Glomerular endothelial cell (primary cell): ENCODE results near the gene PEPD. TPM values are rescaled to one million over a fixed set of nuclear protein-coding genes. Genes with fewer than 3 reads are reported as not detected.

ENCODE experiments used
- DNase-seq: peaks from one replicate; pipeline ENCODE4 v3.0.0-alpha.2; 2011; ENCODE audit warnings: low read depth, low spot score; ENCODE audit errors: extremely low read depth
- total RNA-seq: library from RNA; depleted of rRNA; stranded (reverse); fragments of >200 nt; gene quantifications from 2 replicates; pipeline ENCODE4 v1.2.3, GENCODE V29; 2015

The PEPD gene
- total RNA-seq, 1 donor from 2014 or later, result 110 TPM

DNA sequence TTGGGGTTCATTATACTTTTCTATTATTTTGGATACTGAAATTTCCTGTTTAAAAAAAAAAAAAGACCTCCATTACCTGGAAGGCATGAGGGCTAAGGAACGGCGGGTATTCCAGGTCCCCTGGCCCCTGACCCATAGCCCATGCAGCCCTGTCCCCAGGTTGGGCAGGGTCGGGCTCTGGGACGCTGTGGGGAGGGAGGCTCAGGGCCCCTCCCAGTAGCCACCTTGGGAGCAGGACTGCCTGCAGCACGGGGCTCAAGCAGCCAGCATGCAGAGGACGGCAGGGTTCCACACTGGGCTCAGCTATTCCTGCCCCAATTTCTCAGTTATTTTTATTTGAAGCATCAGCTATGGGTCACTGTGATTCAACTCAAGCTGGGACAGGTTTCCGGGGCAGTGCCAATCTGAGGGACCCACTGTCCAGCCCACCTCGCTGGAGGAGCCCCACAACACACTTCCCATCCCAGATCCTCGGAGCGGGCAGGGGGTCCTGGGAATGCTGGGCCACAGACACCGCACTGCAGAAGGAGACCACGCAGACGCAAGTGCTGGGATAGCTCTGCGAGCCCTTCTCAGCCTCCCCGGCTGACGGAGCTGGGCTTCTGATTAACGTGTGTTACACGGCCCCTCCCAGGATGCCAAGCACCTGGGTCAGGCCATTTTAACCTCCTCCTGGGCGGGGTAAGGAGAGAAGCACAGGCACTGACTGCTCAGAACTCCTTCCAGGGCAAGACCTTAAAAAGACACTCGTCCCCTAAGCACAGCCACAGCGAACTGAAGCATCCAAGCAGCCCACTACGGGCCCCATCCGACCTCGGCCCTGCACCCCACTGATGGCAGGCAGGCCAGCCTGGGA lies 60.1 kb downstream of the PEPD start:
- DNase-seq, result no peak

DNA sequence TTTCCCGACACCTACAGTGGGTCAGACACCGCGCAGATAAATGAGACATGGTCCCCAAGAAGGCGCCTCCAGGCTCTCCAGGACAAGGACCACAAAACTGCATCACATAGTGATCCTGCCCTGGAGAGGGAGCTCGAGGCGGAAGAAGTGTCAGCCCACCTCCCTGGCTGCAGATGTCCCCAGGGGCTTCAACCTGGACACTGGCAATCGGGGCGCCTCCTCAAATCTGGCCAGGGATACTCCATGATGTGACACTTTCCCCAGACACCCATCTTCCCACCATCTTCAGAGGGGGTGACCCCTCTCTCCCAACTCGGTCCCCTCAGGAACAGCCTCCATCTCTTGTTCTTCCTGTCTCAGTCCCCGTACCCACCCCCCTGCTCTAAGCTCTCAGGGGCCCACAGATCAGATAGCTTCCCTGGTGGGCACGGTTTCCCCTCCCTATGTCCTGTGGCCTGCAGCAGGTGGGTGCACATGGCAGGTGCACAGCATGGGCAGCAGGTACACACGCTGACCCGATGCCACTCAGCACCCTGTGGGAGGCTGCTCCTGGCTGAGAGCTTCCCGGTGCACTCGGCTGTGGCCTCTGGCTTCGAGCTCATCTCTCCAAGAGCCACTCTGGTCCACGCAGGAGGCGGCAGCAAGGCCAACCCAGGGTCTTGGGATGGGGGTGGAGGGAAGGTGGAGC lies 61.2 kb downstream of the PEPD start:
- no peak for DNase-seq

DNA sequence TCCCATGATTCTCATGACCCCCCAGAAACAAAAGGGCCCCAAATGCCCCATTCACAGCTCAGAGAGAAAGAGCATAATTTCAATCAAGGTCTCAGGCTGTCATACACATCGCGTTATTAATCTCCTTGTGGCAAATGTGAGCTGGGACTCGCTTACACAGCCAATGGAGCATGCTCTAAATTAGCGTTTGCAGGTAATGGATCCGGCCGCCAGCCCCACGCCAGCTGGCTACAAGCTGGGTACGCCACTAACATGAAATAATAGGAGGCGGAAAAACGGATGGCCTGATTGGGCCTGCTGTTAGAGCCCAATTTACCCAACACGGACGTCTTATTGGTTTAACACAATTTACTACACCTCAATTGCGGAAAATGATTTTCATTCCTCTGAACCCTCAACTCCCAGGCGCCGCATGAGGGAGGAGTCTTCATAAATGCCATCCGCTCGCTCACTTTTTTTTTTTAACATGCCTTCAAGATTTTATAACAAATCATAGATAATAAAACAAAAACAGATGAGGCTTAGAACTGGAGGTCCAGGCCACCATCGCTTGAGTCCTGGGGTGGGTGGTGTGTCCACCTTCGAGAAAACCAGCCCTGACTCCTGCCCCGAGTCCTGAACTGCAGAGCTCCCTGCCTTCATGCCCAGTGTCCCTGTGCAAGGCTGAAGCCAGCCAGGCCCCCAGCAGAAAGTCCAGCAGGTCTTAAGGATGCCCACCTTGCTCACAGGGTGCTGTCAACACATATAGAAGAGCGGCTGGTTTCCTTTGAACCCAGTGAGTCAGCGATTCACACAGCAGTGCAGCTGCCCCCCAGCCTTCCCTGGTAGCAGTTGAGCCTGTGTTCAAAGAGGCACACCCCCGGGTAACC lies 62.1 kb downstream of the PEPD start:
- no peak for DNase-seq

DNA sequence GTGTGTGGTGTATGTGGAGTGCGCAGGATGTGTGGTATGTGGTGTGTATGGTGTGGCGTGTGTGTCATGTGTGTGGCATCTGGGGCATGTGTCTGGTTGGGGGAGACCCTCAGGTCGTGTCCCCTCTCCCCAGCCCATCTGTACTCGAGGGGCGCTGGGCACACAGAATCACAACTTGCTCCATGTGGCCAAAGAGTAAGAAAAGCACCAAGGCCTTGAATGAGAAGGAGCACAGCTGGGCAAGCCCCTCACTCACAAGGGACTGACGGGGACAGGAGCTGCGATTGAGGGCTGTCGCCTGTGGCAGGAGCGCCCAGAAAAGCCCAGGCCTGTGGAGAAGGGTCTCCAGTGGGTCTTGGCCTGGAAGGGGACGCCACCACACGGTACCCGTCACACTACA lies 62.8 kb downstream of the PEPD start:
- DNase-seq, result no peak

DNA sequence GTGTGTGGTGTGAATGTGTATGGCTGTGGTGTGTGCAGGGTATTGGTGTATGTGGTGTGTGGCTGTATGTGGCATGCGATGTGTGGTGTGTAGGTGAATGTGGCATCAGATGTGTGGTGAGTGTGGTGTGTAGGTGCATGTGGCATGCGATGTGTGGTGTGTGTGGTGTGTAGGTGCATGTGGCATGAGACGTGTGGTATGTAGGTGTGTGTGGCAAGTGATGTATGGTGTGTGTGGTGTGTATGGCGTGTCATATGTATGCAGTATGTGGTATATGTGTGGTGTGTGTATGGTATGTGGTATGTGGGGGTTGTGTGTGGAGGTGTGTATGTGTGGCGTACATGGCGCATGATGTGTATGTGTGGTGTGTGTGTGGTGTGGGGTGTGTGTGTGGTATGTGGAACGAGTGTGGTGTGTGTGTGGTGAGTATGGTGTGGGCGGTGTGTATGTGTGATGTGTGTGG lies 63.4 kb downstream of the PEPD start:
- DNase-seq, result no peak

DNA sequence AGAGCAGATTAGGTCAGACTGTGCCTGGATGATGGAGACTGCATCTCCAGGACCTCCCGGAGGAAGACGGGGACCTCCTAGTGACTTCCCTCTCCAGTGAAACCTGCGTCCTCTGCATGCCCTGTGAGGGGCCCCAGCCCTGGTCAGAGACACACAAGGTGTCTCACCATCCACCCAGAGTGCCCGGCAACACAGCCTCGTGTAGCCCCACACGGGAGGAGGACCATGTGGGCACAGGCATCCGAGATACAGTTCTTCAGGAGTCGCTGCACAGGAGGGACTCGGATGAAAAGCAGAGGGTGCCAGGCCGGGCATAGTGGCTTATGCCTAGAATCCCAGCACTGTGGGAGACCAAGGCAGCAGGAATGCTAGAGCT lies 64.8 kb downstream of the PEPD start:
- no peak for DNase-seq

DNA sequence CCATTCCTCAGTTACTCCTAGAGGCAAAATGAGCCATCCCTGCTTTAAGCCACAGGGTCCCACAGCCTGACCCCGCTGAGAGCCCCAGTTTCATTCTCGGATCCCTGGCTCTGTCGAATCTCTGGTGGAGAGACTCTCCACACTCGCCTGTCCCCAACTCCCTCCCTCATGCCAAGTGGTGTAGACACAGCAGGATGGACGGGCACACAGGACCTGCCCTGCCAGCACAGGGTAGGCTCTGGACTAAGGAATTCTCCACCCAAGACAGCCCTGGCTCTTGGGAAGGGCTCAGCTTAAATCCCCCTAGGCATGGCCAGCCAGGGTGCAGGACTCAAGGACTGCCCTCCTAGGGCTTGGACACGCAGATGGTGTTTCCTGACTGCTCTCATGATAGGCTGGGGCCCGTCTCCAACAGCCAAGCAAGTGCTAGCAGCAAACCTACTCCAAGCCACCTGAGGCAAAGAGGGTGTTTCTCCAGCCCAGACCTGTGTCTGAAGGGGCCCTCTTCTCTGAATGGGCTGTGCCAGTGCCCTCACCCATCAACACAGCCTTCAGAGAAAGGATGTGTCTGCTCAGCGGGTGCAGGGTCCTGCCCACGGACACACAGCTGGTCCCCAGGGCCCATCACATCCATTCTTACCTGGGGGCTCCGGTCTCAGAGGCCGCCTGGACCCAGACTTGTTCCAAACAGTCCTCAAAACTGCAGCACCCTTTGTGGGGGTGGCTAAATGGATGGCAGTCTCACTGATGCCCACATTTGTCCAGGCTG lies 65.3 kb downstream of the PEPD start:
- DNase-seq, result no peak

DNA sequence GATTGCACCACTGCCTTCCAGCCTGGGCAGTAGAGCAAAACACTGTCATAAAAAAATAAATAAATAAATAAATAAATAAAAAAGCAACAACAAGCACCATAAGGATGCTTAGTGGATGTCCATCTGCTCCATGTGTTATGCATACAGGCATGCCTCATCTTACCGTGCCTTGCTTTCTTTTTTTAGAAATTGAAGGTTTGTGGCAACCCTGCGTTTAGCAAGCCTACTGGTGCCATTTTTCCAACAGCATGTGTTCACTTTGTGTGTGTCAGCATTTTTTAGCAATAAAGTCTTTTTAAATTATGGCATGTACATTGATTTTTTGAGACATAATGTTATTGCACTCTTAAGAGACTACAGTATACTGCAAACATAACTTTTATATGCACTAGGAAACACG lies 68.3 kb downstream of the PEPD start:
- DNase-seq, result no peak

DNA sequence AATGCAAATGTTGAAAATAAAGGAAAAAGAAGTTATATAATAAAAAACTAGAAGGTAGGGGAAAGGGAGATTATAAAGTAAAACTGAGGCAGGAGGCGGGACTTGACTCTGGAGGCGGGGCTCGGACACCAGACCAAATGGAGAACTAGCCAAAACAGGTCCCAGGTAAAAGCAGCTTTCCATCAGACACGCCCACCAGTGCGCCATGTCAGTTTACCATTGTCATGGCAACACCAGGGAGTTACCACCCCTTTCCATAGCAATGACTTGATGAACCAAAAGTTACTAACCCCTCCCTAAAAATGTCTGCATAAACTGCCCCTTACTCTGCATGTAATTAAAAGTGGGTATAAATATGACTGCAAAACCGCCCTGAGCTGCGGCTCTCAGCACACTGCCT lies 70.9 kb downstream of the PEPD start:
- no peak for DNase-seq

DNA sequence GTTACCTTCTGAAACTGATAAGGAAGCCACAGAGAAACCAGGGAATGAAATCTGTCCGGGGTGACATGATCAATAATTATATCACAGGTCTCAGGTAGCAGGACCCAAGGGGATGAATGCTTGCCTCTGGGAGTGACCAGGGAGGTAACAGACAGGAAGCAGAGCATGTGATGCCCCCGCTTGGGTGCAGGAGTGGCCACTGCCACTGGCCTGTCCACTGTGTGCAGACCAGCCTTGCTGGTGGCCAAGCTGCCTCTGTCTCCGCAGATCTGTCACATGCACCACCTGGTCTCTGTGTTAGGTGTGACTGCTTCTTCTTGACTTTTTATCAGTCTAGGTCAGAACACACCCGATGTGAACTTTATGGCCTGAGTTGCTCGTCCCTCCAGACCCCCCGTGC lies 71.8 kb downstream of the PEPD start:
- DNase-seq, result no peak

DNA sequence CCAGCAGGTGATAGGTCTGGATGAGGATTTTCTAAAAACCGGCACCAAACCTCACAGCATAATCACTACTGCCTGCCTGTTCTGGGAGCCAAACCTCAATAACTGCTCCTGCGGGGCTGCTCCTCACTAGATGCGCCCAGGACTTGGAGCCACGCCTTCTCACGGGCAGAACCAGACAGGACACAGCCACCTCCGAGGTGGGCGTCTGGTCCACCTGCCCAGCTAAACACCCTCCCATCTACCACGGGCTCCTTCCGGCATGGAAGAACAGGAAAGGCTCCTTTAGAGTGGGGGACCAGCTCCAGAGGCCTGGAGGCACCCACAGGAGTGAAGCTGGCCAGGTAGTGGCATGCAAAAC lies 73.5 kb downstream of the PEPD start:
- DNase-seq, result no peak

DNA sequence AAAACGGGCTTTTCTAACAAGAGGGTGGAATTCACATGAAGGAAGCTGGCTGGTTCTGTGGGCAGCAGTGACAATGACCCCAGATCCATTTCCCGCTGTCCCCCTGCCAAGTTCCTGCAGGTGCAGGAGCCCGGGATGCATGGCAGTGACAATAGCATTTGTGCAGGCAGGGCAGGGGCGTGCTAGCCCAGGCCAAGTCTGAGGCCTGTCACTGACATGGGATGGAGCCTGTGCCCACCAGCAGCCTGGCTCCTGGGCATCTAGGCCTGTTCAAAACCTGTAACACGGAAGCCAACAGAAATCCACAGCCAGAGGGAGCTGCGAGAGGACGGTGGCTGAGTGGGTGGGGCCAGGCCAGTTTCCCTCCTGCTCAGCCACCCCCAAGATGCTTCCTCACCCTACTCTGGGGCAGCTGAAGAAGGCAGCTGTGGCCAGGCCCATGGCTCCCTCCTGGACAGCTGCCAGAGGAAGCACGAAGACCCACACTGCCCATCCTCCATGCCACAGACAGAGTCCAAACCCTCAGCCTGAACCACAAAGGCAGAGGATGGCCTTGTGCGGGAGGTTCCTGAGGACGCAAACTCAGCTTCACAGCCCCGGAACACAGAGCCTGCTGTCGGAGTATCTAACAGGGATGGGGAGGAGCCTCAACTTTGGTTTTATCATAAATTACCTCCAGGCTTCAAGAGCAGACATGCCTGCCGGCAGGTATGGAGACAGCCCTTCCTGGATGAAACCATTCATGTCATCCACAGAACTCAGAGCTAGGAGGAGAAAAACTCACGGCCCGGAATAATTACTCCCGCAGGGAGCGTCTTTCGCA lies 74.0 kb downstream of the PEPD start:
- no peak for DNase-seq

DNA sequence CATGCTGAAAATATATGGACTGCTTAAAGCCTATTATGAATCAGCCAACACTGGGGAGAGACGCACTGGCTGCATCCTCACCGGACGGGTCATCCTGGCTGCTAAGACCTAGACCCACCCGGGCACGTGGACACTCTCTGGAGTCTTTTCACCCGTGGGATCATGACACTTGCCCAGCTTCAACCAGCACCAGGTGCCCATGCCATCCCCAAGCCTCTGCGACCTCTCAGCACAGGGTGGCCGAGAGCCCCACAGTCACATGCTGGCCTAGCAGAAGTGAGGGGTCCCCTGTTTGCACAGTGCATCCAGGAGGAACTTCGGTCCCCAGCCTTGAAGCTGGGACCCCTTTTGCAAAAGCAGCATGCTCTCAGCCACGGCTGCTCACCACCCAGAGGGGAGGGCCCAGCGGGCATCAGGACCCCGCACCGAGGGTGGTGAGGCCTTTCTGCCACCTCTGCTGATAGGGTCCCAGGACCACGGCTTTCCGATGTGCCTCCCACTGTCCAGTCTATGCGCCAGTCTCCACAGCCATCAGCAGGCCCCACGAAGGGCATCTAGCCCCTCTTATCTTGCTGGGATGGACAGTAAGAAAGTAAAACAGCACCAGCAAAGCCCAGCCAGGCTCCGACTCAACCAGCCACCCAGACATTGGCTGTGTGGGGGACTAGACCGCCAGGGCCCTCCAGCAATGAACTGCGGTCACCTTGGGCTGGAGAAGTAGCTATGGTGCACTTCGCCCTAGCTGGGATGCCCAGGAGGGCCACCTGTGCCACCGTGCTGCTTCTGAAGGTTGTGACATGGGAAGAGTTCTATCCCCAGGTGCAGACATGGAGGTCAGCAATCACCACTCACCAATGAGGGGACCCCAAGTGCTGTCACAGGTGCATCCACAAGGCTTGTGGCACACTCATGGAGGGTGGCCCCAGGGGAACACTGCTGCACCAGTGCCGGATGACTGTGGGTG lies 75.0 kb downstream of the PEPD start:
- no peak for DNase-seq

DNA sequence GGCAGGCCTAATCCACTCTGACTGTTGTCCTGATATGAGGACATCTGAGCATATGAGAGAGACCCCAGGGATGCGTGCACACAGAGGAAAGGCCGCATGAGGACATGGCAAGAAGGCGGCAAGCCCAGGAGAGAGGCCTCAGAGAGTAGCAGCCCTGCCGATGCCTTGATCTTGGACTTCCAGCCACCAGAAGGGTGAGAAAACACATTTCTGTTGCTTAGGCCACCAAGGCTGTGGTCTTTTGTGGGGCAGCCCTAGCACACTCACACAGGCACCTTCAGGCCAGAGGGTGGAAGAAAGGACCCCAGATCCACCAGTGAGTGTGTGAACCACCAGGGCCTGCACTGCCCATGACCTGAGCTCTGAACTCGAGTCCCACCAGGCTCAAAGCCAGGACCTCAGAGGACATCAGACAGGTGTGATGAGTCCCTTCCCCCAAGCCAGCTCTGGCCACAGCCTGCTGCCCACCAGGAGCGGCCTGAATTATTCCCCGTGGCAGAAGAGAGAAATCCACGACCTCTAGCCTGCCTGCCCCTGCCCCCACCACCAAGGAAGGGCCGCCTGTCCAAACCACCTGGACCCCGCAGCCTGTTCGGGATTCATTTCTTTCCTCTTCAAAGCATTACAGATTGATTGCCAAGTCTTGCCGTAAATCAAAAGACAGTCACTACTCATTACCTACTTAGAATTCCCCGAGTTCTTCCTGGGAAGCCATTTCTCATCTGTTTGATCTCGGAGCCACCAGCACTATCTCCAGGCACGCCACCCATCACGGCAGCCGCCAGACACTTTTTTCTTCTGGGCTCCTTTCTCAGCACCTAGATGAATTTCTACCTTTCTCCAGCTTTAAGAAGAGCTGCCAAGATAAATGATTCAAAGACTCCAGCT lies 75.9 kb downstream of the PEPD start:
- no peak for DNase-seq

DNA sequence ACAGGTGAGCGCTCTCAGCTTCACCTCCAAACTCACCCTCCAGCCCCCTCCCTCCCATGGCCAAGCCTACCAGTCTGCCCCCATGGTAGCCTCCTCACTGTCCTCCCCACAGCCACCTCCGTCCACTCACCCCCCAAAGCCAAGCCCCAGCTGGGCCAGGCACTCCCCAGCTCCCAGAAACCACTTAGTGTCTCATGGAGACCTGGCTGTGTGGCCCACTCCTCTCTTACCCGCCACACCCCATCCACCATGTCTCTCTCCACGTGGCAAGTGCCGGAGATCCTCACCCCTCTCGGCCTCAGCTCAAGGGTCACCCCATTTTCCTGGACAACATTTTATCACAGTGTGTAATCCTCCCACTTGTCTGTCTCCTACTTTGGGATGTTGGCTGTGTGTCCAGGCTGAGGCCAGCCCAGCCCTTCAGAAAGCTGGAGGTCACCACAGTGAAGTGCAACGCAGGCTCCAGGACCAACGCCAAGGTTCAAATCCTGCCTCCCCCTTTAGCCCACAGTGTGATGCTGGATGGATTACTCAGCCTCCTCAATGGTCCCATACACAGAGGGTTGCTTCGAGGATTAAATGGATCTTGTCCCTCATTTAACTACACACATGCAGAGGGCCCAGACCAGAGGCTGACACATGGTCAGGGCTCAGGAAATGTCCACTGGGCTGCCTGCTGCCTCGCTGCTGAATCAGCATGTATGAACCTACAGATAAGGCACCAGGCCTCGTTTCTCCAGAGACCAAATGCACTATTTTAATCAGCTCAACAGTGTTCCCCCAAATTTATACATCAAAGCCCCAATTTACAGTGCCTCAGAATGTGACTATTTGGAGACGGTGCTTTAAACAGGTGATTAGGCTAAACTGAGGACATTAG lies 76.8 kb downstream of the PEPD start:
- DNase-seq, result no peak

DNA sequence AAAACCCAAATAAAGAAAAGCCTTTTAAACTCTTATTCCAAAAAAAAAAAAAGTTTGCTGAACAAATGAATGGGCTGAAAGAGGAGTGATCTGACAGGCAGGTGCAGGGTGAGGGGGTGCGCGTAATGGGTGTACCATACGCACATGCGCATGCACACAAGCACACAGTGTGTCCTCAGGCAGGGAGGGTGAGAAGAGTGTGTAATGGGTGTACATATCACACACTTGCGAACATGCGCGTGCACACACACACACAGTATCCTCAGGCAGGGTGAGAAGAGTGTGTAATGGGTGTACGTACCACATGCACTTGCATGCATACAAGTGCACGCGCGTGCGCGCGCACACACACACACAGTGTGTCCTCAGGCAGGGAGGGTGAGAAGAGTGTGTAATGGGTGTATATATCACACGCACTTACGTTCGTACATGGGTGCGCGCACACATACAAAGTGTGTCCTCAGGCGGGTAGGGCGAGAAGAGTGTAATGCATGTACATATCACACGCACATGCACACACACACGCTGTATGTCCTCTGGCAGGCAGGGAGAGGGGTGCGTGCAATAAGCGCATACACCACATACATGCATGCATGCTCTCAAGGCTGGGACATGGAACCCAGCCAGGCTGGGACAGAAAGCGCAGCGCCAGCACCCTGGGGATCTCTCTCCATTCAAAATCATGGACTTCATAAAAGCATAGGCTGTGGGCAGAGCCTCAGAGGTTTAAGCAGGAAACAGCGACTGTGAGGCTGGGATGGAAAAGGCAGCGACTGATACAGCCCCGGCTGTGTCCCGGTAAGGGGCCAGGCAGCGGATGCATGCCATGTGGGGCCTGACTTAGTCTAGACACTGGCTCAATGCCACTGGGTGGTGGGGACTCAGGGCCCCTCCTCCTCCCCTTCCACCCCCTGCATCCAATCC lies 77.7 kb downstream of the PEPD start:
- DNase-seq, result no peak
